Fibroblast of lung (primary cell): ENCODE data around the gene DNAL4. TPM values are rescaled to one million over a fixed set of nuclear protein-coding genes. Genes with fewer than 3 reads are reported as not detected.

Experiments
- DNase-seq, 2 donors: peaks; one replicate each; pipeline versions ENCODE4 v3.0.0 to v3.0.0-alpha.2; 2010; ENCODE audit warnings: low read depth in 2 of 2
- H2AFZ ChIP-seq: 2 replicates; pipeline ENCODE4 v1.5.1; 2012; ENCODE audit warnings: low read length, control low read depth, inconsistent platforms
- H3K27ac ChIP-seq: 2 replicates; pipeline ENCODE4 v1.5.1; 2011; ENCODE audit warnings: low read length, control low read depth; ENCODE audit not compliant: insufficient read depth
- H3K27me3 ChIP-seq: 2 replicates; pipeline ENCODE4 v1.5.1; 2011; ENCODE audit warnings: mild to moderate bottlenecking, low read length; ENCODE audit not compliant: control insufficient read depth, insufficient read depth
- H3K36me3 ChIP-seq: 2 replicates; pipeline ENCODE4 v1.5.1; 2011; ENCODE audit warnings: low read length; ENCODE audit not compliant: control insufficient read depth, insufficient read depth
- H3K4me1 ChIP-seq: 2 replicates; pipeline ENCODE4 v1.5.1; 2011; ENCODE audit warnings: low read length; ENCODE audit not compliant: control insufficient read depth, insufficient read depth; ENCODE audit errors: extremely low read depth
- H3K4me2 ChIP-seq: 2 replicates; pipeline ENCODE4 v1.5.1; 2011; ENCODE audit warnings: low read length, control low read depth; ENCODE audit not compliant: insufficient read depth; ENCODE audit errors: extremely low read depth
- H3K4me3 ChIP-seq, 4 experiments: fragments of 200-600 bp in 1 of 4; sonication (generic) in 1 of 4; replicated peaks in 1 of 4; 2 replicates each; pipeline ENCODE4 v1.5.1; 2011 to 2016; ENCODE audit warnings: low read length in 4 of 4, low read depth in 3 of 4, mild to moderate bottlenecking in 3 of 4, control low read depth in 2 of 4, inconsistent platforms in 1 of 4, mixed read lengths in 1 of 4; ENCODE audit not compliant: insufficient read depth in 1 of 4; ENCODE audit errors: control extremely low read depth in 1 of 4
- H3K79me2 ChIP-seq: 2 replicates; pipeline ENCODE4 v1.5.1; 2012; ENCODE audit warnings: mild to moderate bottlenecking, low read length, inconsistent platforms; ENCODE audit not compliant: control insufficient read depth, insufficient read depth
- H3K9ac ChIP-seq: 2 replicates; pipeline ENCODE4 v1.5.1; 2011; ENCODE audit warnings: mild to moderate bottlenecking, low read length, control low read depth; ENCODE audit not compliant: insufficient read depth
- H3K9me3 ChIP-seq: 2 replicates; pipeline ENCODE4 v1.5.1; 2012; ENCODE audit warnings: low read depth, low read length; ENCODE audit not compliant: control insufficient read depth, insufficient read depth
- H4K20me1 ChIP-seq: 2 replicates; pipeline ENCODE4 v1.5.1; 2011; ENCODE audit warnings: low read length; ENCODE audit not compliant: control insufficient read depth, insufficient read depth; ENCODE audit errors: extremely low read depth
- CTCF ChIP-seq, 2 donors: IDR thresholded peaks in 1 of 2; conservative IDR thresholded peaks in 1 of 2; 1 replicate in 1 of 2; 2 replicates in 1 of 2; pipeline ENCODE4 v1.5.1; 2011 to 2012; ENCODE audit warnings: low read length in 2 of 2, control low read depth in 1 of 2, inconsistent platforms in 1 of 2, low read depth in 1 of 2, mild to moderate bottlenecking in 1 of 2
- EZH2 ChIP-seq: IDR thresholded peaks from 2 replicates; pipeline ENCODE4 v1.5.1; 2012; ENCODE audit warnings: low read length, control low read depth, mild to moderate bottlenecking; ENCODE audit errors: missing control alignments
- polyA plus RNA-seq, 2 donors: library from polyadenylated mRNA; depleted of rRNA in 1 of 2; stranded (reverse) in 1 of 2; unstranded in 1 of 2; fragments of >200 nt; gene quantifications; 2 replicates each; pipeline ENCODE4 v1.2.1, GENCODE V29; 2011 to 2012; ENCODE audit warnings: missing spikeins in 1 of 2
- total RNA-seq: library from RNA; depleted of rRNA; stranded (reverse); fragments of >200 nt; gene quantifications from 2 replicates; pipeline ENCODE4 v1.2.1, GENCODE V29; 2014

DNAL4 gene
- total and polyA plus RNA-seq, 2 donors (not counting 1 experiment from before 2014, with no cell fraction given), result 13.3 to 25.1 TPM

DNA sequence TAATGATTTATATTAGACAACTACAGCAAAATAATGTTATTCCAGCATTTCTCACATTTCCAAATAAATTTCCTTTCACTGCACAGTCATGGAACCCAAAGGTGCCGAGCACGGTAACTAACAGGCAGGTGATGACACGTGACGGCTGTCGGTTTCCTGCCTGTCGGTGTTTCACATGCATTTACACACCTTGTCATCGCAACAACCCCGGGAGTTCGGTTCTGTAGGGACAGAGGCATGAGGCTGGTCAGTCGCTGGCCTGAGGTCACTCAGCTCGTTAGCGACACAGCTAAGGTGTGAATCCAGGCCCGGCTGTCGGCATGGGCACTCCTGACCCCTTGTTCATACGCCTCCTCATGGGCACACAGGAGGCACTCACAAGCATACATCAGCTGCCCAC, 9.9 kb downstream of the DNAL4 start:
- H3K27ac ChIP-seq, result no peak overlapping the region
- no peaks in the 10 kb centered on the region for H3K79me2 ChIP-seq
- no peaks in the 10 kb centered on the region for H4K20me1 ChIP-seq
- DNase-seq, result no peak
- H3K36me3 ChIP-seq, result peaks cover 2% of the 10 kb centered on the region
- H3K9ac ChIP-seq, result no peak overlapping the region
- no peak overlapping the region for H3K4me3 ChIP-seq
- H3K4me1 ChIP-seq, result peaks cover 11% of the 10 kb centered on the region
- no peaks in the 10 kb centered on the region for H3K27me3 ChIP-seq
- H3K4me2 ChIP-seq, result no peak overlapping the region
- no peak for TF ChIP-seq EZH2
- no peak for TF ChIP-seq CTCF (conservative IDR thresholded peaks at IDR 0.05 in 1 of 2, IDR thresholded peaks at IDR 0.05 in 1 of 2; ENCODE audit: low read depth in 1 of 2, low read length in 2 of 2)
- no peaks in the 10 kb centered on the region for H3K9me3 ChIP-seq
- H2AFZ ChIP-seq, result no peak overlapping the region

DNA sequence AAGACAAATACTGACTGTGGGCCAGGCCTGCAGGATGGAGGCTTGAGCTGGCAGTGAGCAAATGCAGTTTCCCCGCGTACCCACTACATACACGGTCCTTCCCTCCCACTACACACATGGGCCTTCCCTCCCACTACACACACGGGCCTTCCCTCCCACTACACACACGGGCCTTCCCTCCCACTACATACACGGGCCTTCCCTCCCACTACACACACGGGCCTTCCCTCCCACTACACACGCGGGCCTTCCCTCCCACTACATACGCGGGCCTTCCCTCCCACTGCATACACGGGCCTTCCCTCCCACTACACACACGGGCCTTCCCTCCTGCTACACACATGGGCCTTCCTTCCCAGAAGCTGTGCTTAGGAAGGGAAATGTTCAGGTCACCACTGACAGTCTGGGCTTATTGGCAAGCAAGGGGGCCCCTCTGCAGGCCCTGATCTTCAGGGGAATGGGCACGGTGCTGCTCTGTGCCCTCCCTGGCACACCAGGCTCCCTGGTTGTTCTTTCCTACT, 10.8 kb downstream of the DNAL4 start:
- DNase-seq, result no peak
- Histone ChIP-seq H3K27me3 (no peaks in the 10 kb centered on the region), H2AFZ (no peak overlapping the region), H3K9me3 (no peaks in the 10 kb centered on the region), H3K4me1 (peaks cover 6% of the 10 kb centered on the region), H3K79me2 (no peaks in the 10 kb centered on the region), H3K36me3 (peaks cover 2% of the 10 kb centered on the region), H3K4me3 (no peak overlapping the region), H3K4me2 (no peak overlapping the region), H4K20me1 (no peaks in the 10 kb centered on the region), H3K27ac (no peak overlapping the region), H3K9ac (no peak overlapping the region)
- TF ChIP-seq EZH2, result no peak
- TF ChIP-seq CTCF (conservative IDR thresholded peaks at IDR 0.05 in 1 of 2, IDR thresholded peaks at IDR 0.05 in 1 of 2; ENCODE audit: low read depth in 1 of 2, low read length in 2 of 2), result no peak

DNA sequence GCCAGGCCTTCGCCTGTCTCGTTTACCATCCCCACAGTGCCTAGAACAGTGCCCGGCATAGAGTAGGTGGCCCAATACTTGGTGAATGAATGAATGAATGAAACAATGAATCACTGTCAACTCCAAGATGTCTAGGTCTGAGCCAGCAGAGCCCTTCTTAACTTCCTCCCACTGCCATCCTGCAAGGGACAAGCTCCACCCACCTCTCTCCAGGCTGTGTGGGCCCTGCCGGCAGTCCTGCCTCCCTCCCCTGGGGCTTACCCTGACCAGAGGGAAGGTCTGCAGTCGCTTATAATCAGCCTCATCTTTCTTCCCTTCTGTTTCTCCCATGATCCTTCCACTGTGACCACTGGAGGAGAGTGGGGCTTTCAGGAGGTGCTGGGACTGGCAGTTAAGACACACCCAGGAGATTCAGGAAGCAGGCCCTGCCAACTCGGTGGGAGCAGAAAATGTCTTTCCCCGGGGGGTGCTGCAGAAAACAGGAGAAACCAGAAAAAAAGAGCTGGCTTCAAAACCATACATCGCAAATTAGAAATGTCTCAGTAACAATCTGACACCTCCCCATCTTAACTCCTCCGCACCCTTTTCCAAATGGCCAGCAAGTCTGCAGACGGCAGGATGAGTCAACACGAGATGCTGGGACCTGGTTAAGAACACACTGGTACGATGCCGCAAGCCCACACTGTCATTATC, 11.4 kb downstream of the DNAL4 start:
- no peak for TF ChIP-seq EZH2
- no peak for TF ChIP-seq CTCF (conservative IDR thresholded peaks at IDR 0.05 in 1 of 2, IDR thresholded peaks at IDR 0.05 in 1 of 2; ENCODE audit: low read depth in 1 of 2, low read length in 2 of 2)
- no peak overlapping the region for H2AFZ ChIP-seq
- DNase-seq, result peak in 1 of 2 donors; percentile 88
- no peaks in the 10 kb centered on the region for H3K9me3 ChIP-seq
- peaks cover 2% of the 10 kb centered on the region for H3K36me3 ChIP-seq
- H3K79me2 ChIP-seq, result no peaks in the 10 kb centered on the region
- no peak overlapping the region for H3K9ac ChIP-seq
- peaks cover under 1% of the 10 kb centered on the region for H3K4me1 ChIP-seq
- H3K4me2 ChIP-seq, result no peak overlapping the region
- H3K27me3 ChIP-seq, result no peaks in the 10 kb centered on the region
- no peak overlapping the region for H3K27ac ChIP-seq
- no peaks in the 10 kb centered on the region for H4K20me1 ChIP-seq
- no peak overlapping the region for H3K4me3 ChIP-seq
